Mesothelial cell of epicardium (in vitro differentiated cells): ENCODE data around the gene GAL3ST1. TPM values are rescaled to one million over a fixed set of nuclear protein-coding genes. Genes with fewer than 3 reads are reported as not detected.

Source experiments
- DNase-seq, 2 experiments: peaks; one replicate each; pipeline ENCODE4 v3.0.0; 2021; ENCODE audit warnings: low spot score in 2 of 2; ENCODE audit not compliant: unreplicated experiment in 2 of 2
- H3K27ac Mint-ChIP-seq: 2 replicates; pipeline ENCODE4 v1.8.0; 2021; ENCODE audit warnings: mixed read lengths
- H3K27me3 Mint-ChIP-seq: 2 replicates; pipeline ENCODE4 v1.8.0; 2021; ENCODE audit warnings: low read depth, mixed read lengths
- H3K36me3 Mint-ChIP-seq: 2 replicates; pipeline ENCODE4 v1.8.0; 2021; ENCODE audit warnings: mixed read lengths
- H3K4me1 Mint-ChIP-seq: 2 replicates; pipeline ENCODE4 v1.8.0; 2021; ENCODE audit warnings: mixed read lengths
- H3K4me3 Mint-ChIP-seq: 2 replicates; pipeline ENCODE4 v1.8.0; 2021; ENCODE audit warnings: mild to moderate bottlenecking, moderate library complexity, mixed read lengths
- H3K9me3 Mint-ChIP-seq: 2 replicates; pipeline ENCODE4 v1.8.0; 2021; ENCODE audit warnings: mixed read lengths
- total RNA-seq: library from RNA; stranded (reverse); gene quantifications from 3 replicates; pipeline ENCODE4 v1.2.1, GENCODE V29; 2021
- TF ChIP-seq, protein P1 (sequence below): fragments of 200-600 bp; sonication (generic); IDR thresholded peaks from one replicate; pipeline ENCODE4 v1.5.0; 2021; ENCODE audit warnings: antibody characterized with exemption; ENCODE audit not compliant: unreplicated experiment

GAL3ST1 gene
- total RNA-seq, 1 donor from 2014 or later, result 0.36 TPM

- TF ChIP-seq, protein P1, sequence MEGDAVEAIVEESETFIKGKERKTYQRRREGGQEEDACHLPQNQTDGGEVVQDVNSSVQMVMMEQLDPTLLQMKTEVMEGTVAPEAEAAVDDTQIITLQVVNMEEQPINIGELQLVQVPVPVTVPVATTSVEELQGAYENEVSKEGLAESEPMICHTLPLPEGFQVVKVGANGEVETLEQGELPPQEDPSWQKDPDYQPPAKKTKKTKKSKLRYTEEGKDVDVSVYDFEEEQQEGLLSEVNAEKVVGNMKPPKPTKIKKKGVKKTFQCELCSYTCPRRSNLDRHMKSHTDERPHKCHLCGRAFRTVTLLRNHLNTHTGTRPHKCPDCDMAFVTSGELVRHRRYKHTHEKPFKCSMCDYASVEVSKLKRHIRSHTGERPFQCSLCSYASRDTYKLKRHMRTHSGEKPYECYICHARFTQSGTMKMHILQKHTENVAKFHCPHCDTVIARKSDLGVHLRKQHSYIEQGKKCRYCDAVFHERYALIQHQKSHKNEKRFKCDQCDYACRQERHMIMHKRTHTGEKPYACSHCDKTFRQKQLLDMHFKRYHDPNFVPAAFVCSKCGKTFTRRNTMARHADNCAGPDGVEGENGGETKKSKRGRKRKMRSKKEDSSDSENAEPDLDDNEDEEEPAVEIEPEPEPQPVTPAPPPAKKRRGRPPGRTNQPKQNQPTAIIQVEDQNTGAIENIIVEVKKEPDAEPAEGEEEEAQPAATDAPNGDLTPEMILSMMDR, result no peak
- no peak overlapping the region for H3K27ac Mint-ChIP-seq
Observed at GRCh38 chr22:30603801-30604200, 29.3 kb upstream of the GAL3ST1 start.

GRCh38 chr22:30602049-30602448, 27.6 kb upstream of the GAL3ST1 start:
- TF ChIP-seq, protein P1, result no peak
- Mint-ChIP-seq H3K4me1 (peaks cover 13% of the 10 kb centered on the region), H3K27me3 (no peaks in the 10 kb centered on the region), H3K27ac (no peak overlapping the region), H3K9me3 (no peaks in the 10 kb centered on the region), H3K36me3 (no peaks in the 10 kb centered on the region), H3K4me3 (no peak overlapping the region)
- no peak for DNase-seq

More at GRCh38 chr22:30603801-30604200, 29.3 kb upstream of the GAL3ST1 start:
- H3K36me3 Mint-ChIP-seq, result no peaks in the 10 kb centered on the region
- peaks cover 24% of the 10 kb centered on the region for H3K4me1 Mint-ChIP-seq
- no peaks in the 10 kb centered on the region for H3K9me3 Mint-ChIP-seq
- no peak overlapping the region for H3K4me3 Mint-ChIP-seq
- DNase-seq, result no peak
- H3K27me3 Mint-ChIP-seq, result no peaks in the 10 kb centered on the region

DNA sequence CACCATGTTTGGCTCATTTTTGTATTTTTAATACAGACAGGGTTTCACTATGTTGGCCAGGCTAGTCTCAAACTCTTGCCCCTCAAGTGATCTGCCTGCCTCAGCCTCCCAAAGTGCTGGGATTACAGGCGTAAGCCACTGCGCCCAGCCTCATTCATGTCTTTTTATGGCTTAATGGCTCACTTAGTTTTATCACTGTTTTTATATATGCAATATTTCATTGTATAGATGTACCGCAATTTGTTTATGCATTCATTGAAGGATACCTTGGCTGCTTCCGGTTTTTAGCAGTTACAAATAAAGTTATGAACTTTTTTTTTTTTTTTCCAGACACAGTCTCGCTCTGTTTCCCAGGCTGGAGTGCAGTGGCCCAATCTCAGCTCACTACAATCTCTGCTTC, 27.0 kb upstream of the GAL3ST1 start:
- no peaks in the 10 kb centered on the region for H3K36me3 Mint-ChIP-seq
- H3K4me3 Mint-ChIP-seq, result no peak overlapping the region
- H3K27ac Mint-ChIP-seq, result no peak overlapping the region
- TF ChIP-seq, protein P1, result no peak
- no peaks in the 10 kb centered on the region for H3K27me3 Mint-ChIP-seq
- no peak for DNase-seq
- H3K4me1 Mint-ChIP-seq, result peaks cover 11% of the 10 kb centered on the region
- H3K9me3 Mint-ChIP-seq, result no peaks in the 10 kb centered on the region

GRCh38 chr22:30600921-30601320, 26.5 kb upstream of the GAL3ST1 start:
- TF ChIP-seq, protein P1, result no peak
- H3K9me3 Mint-ChIP-seq, result no peaks in the 10 kb centered on the region
- peaks cover 2% of the 10 kb centered on the region for H3K27me3 Mint-ChIP-seq
- no peak overlapping the region for H3K4me3 Mint-ChIP-seq
- H3K4me1 Mint-ChIP-seq, result peaks cover 5% of the 10 kb centered on the region
- H3K36me3 Mint-ChIP-seq, result no peaks in the 10 kb centered on the region
- no peak for DNase-seq
- no peak overlapping the region for H3K27ac Mint-ChIP-seq

DNA sequence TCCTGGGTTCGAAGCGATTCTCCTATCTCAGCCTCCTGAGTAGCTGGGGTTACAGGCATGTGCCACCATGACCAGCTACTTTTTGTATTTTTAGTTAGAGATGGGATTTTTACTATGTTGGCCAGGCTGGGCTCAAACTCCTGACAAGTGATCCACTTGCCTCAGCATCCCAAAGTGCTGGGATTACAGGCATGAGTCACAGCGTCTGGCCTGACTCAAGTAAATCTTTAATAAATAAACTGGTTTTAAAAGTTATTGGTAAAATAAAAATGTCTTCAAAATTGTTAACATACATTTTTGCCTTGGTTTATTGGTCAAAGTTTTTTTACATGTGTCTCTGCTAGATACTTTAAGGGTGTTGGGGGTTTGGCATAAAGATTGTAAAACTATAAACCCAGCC, 24.5 kb upstream of the GAL3ST1 start:
- TF ChIP-seq, protein P1, result no peak
- Mint-ChIP-seq H3K9me3 (no peaks in the 10 kb centered on the region), H3K36me3 (no peaks in the 10 kb centered on the region), H3K27me3 (peaks cover 10% of the 10 kb centered on the region), H3K4me3 (no peak overlapping the region), H3K27ac (no peak overlapping the region), H3K4me1 (no peaks in the 10 kb centered on the region)
- no peak for DNase-seq

DNA sequence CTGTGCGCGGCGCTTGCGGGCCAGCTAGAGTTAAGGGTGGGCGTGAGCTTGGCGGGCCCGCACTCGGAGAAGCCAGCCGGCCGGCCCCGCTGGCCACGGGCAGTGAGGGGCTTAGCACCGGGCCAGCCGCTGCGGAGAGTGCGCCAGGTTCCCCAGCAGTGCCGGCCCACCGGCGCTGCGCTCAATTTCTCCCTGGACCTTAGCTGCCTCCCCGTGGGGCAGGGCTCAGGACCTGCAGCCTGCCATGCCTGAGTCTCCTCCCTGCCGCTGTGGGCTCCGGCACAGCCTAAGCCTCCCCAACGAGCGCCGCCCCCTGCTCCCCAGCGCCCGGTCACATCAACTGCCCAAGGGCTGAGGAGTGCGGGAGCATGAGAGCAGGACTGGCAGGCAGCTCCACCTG, 22.4 kb upstream of the GAL3ST1 start:
- TF ChIP-seq, protein P1, result no peak
- peaks cover 22% of the 10 kb centered on the region for H3K27me3 Mint-ChIP-seq
- no peaks in the 10 kb centered on the region for H3K9me3 Mint-ChIP-seq
- no peaks in the 10 kb centered on the region for H3K4me1 Mint-ChIP-seq
- H3K27ac Mint-ChIP-seq, result no peak overlapping the region
- DNase-seq, result no peak
- no peaks in the 10 kb centered on the region for H3K36me3 Mint-ChIP-seq
- no peak overlapping the region for H3K4me3 Mint-ChIP-seq
